ENCODE measurements around the gene ARSH.
"Not testable (repeated sequence)": the region's sequence is repeated elsewhere in the genome, so short reads cannot be mapped to it uniquely, and the experiment has no call there.

ARSH gene

DNA sequence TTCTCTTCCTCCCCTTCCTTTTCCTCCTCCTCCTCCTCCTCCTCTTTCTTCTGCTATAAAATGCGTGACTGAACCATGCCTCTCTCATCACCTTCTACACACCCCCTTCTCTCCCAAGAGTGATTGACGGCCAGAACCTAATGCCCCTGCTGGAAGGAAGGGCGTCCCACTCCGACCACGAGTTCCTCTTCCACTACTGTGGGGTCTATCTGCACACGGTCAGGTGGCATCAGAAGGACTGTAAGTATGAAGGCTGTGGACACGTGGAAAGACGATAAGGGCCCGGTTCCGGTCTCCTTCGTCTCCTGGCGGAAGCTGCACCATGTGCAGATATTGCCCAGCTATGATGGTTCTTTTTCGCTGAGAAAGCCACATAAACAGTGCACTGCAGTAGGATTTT is 22.8 kb downstream of the ARSH start:
- no peak for DNase-seq (ENCODE audit: low read depth in 2 of 2)

DNA sequence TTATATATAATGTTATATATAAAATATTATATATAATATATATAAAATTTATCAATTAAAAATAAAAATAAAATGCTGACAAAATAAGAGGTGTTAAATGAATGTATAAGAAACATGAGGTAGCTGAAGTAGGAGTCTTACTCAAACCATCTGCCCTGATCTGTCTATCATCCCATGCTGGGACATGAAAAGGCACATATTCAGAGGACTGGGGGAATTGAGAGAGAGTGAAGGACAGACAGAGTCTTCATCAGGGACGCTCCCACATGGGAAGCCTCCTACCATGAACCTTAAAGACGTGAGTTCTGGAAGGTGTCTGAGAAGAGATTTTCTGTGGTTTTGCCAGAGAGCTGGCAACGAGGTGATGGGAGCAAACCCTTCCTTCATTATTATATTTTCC is 30.9 kb downstream of the ARSH start:
- DNase-seq (ENCODE audit: low read depth in 2 of 2) = no peak

DNA sequence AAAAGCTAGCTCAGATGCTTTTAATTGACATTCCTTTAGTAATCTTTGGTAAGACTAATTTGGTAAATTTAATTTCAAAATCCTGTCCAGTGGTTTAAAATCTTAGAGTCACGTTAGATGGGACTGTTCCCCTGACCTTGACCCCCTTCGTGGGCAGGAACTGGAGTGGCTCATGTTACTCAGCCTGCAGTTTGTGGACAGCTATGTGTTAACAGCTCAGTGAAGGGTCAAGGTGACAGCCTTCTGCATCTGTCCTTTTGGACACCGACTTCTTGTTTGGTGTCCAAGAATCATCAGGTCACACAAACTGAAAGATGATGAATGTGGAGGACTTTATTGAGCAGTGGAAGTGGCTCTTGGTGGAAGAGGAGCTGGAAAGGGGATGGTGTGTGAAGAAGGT is 37.9 kb downstream of the ARSH start:
- no peak for DNase-seq (ENCODE audit: low read depth in 2 of 2)

- DNase-seq (ENCODE audit: low read depth in 2 of 2) = no peak
Measured at GRCh38 chrX:3044671-3045070, 38.3 kb downstream of the ARSH start.

GRCh38 chrX:3046253-3047240 is 40.2 kb downstream of the ARSH start:
- no peak for DNase-seq (ENCODE audit: low read depth in 2 of 2)

DNA sequence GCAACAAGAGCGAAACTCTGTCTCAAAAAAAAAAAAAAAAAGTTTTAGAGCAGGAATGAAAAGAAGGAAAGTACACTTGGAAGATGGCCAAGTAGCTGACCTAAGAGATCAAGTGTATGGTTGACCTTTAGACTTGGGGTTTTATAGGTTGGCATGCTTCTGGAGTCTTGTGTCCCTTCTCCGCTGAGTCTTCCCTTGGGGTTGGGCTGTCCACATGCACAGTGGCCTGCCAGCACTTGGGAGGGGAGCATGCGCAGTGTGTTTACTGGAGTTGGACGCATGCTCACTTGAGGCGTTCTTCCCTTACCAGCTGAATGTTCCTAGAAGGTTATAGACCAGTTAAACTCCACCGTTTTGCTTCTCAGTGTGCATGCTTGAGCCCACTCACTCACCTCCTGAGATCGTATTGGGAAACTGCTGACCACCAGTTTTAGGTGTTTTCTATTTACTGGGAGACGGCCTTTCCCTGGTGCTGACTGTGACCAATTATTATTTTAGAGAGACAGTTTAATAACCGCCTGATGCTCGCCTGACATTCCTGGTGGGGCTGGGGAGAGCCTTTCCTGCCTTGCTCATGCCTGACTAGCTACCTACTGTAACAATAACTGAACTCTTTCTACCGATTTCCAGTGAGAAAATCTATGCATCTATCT is 44.3 kb downstream of the ARSH start:
- not testable (repeated sequence) for DNase-seq (ENCODE audit: low read depth in 2 of 2)

GRCh38 chrX:3052860-3053259 is 46.5 kb downstream of the ARSH start:
- no peak for DNase-seq (ENCODE audit: low read depth in 2 of 2)

- DNase-seq (ENCODE audit: low read depth in 2 of 2) = no peak
Measured at GRCh38 chrX:3066555-3066954, 60.2 kb downstream of the ARSH start.

- no peak for DNase-seq (ENCODE audit: low read depth in 2 of 2)
Measured at GRCh38 chrX:3075959-3076358, 69.6 kb downstream of the ARSH start.

GRCh38 chrX:3076416-3076991 is 70.2 kb downstream of the ARSH start:
- no peak for DNase-seq (ENCODE audit: low read depth in 2 of 2)

Measured in stimulated activated CD8-positive, alpha-beta memory T cell treated with anti-CD3 and anti-CD28 coated beads, Interleukin-7, amount 100 ng/mL, for 4 hours (primary cell).